ENCODE data around the gene KPNA6.

The KPNA6 gene

DNA sequence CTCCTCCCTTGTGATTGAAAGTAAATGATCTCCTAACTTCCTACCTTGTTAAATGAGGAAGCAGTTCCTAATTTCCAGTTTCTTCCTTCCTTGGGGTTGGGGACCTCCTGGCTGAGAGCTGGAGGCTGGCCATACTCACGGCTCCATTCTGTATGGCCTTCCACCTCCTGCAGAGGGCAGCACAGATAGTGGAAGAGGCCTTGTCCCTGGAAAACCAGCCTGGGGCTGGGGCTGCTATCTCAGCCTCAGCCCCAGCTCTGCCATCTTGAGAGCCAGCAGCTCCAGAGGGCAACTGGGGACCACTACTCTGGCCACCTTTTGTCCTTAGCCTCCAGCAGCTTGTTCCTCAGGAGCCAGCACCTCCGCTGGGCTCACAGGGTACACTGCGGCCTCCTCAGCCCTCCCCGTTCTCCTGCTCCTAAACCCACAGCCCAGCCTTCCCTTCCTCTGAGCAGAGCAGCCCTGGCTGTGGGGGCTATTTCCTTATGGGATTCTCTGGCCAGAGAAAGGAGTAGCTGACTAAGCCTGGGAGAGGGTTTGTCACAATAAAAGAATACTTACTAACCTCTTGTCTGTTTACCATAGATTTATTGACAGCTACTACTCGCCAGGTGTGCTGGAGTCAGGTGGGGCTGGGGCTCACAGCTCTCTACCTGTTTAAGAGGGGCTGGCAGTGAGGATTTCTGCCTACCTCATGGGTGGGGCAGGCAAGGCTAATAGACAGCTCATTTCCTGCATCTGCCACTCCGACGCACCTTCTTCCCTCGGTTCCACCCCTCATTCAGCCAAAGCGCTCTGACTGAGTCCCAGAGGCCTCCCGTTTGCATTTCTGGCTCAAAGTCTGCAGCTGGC is 108.0 kb downstream of the KPNA6 start:
- intact Hi-C loops (cut with micrococcal nuclease) = loop anchor here (5.0 to 10.0 kb wide), 2 partner anchors 159 to 196 kb away; no protein-coding TSS in a partner anchor
- H3K27me3 Mint-ChIP-seq = no peaks in the 10 kb centered on the region

GRCh38 chr1:32216566-32216965 is 108.7 kb downstream of the KPNA6 start:
- H3K4me3 Mint-ChIP-seq = no peak overlapping the region
- H3K9me3 Mint-ChIP-seq = no peaks in the 10 kb centered on the region
- H3K36me3 Mint-ChIP-seq (ENCODE audit: low read depth) = peaks cover 77% of the 10 kb centered on the region
- peaks cover 40% of the 10 kb centered on the region for H3K4me1 Mint-ChIP-seq (ENCODE audit: low read depth)
- H3K27ac Mint-ChIP-seq = peak overlapping the region; percentile 70
- intact Hi-C loops (cut with micrococcal nuclease) = loop anchor here (5.0 to 10.0 kb wide), 2 partner anchors 158 to 196 kb away; no protein-coding TSS in a partner anchor
- H3K27me3 Mint-ChIP-seq = no peaks in the 10 kb centered on the region

More for the DNA sequence above, 108.0 kb downstream of the KPNA6 start:
- H3K36me3 Mint-ChIP-seq (ENCODE audit: low read depth) = peaks cover 77% of the 10 kb centered on the region
- H3K4me3 Mint-ChIP-seq = no peak overlapping the region
- H3K27ac Mint-ChIP-seq = peak overlapping the region; percentile 70
- no peaks in the 10 kb centered on the region for H3K9me3 Mint-ChIP-seq
- peaks cover 33% of the 10 kb centered on the region for H3K4me1 Mint-ChIP-seq (ENCODE audit: low read depth)

- H3K4me1 Mint-ChIP-seq (ENCODE audit: low read depth) = peaks cover 58% of the 10 kb centered on the region
- H3K4me3 Mint-ChIP-seq = no peak overlapping the region
- no peaks in the 10 kb centered on the region for H3K27me3 Mint-ChIP-seq
- H3K27ac Mint-ChIP-seq = no peak overlapping the region
- H3K36me3 Mint-ChIP-seq (ENCODE audit: low read depth) = peaks cover 79% of the 10 kb centered on the region
- intact Hi-C loops (cut with micrococcal nuclease) = loop anchor here (5.0 to 10.0 kb wide), 2 partner anchors 156 to 193 kb away; no protein-coding TSS in a partner anchor
- H3K9me3 Mint-ChIP-seq = no peaks in the 10 kb centered on the region
These were observed 111.2 kb downstream of the KPNA6 start for GRCh38 chr1:32219022-32219421.

DNA sequence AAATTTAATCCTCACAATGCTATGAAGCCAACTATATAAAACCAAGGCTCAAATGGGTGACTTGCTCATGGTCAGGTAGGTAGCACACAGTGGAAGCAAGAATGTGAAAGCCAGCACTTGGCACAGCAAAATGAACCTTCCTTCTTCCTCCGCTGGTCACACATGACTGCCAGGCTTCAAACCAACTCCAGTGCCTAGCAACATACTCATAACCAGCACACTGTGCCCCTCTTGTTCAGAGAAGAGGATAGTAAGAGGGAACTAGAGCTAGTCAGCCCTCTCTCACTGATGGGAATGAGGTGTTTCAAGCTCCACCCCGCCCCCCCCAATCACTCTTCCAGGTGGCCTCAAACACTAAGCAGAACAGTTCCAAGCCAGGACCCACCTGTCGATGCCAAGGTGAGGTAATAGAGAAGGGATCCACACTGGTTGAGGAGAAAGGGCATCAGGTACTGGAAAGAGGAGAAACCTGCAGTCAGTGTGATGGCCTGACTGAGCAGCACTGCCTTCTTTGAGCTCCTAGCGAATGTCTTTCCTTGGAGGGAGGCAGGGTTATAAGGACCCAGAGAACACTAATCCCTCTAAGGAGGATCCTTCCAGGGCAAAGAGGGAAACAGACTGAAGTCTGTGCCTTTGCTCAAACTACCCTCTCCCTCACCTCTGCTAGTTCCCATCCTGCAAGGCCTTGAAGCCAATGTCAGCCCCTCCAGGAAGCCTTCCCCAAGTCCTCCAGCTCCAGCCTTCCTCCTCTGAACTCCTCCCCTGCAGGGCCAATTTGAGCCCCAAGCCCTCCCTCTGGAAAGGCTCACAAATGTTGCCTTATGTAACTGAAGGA is 113.1 kb downstream of the KPNA6 start:
- intact Hi-C loops (cut with micrococcal nuclease) = no loop called here
- Mint-ChIP-seq H3K36me3 (ENCODE audit: low read depth) (peaks cover 79% of the 10 kb centered on the region), H3K4me1 (ENCODE audit: low read depth) (peaks cover 51% of the 10 kb centered on the region), H3K4me3 (peak overlapping the region; percentile 96), H3K27me3 (no peaks in the 10 kb centered on the region), H3K27ac (peak overlapping the region; percentile 95), H3K9me3 (no peaks in the 10 kb centered on the region)

DNA sequence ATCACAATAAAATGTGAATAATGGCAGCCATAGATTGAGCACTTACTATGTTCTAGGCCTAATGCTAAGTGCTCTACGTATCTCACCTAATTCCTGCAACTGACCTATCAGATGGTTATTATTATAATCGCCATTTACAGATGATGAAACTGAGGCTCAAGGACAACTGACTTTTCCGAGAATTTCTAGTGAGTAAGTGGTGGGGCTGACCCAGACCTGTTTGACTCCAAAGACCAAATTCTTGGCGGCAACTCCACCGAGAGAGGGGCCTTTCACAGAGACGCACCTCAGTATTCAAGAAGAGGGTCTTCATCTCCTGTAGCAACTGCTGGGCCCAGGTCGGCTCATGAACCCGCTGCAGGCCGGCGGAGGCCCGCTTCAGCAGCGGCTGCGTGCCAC is 113.7 kb downstream of the KPNA6 start:
- intact Hi-C loops (cut with micrococcal nuclease) = no loop called here
- Mint-ChIP-seq H3K36me3 (ENCODE audit: low read depth) (peaks cover 79% of the 10 kb centered on the region), H3K4me1 (ENCODE audit: low read depth) (peaks cover 45% of the 10 kb centered on the region), H3K4me3 (peak overlapping the region; percentile 96), H3K27me3 (no peaks in the 10 kb centered on the region), H3K9me3 (no peaks in the 10 kb centered on the region), H3K27ac (peak overlapping the region; percentile 95)

- Mint-ChIP-seq H3K27me3 (no peaks in the 10 kb centered on the region), H3K36me3 (ENCODE audit: low read depth) (peaks cover 79% of the 10 kb centered on the region), H3K27ac (peak within 1 kb of the TSS; percentile 95), H3K9me3 (no peaks in the 10 kb centered on the region), H3K4me3 (peak within 1 kb of the TSS; percentile 96), H3K4me1 (ENCODE audit: low read depth) (peaks cover 39% of the 10 kb centered on the region)
- intact Hi-C loops (cut with micrococcal nuclease) = loop anchor here (2.0 kb wide), 1 partner anchor 19 kb away; no protein-coding TSS in a partner anchor
These were observed 114.3 kb downstream of the KPNA6 start, which contains the start of the genes EIF3I and TMEM234 for GRCh38 chr1:32221980-32222755. Gene EIF3I, plus strand, starts transcription at chr1:32222407. Its CDS starts 35 bp downstream, at chr1:32222442. Gene TMEM234, minus strand, starts transcription at chr1:32222353. Its CDS starts 31 bp downstream, at chr1:32222322.

DNA sequence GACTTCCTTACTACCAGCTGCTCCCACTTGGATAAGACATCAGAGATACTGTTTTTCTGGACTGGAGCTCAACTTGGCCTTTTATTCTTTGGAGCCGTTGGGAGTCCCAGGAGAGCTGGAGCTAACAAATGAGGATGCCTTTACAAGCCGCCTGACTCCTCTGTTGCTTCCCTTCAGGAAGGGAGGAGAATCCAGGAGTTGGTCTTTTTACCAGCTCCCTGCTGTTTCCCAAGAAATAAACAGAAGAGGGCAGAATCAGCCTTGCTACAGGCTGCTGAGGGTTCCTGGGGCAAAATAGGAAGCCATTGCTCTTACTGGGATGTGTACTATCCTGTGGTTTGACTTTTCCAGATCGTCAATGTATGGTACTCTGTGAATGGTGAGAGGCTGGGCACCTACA is 115.8 kb downstream of the KPNA6 start:
- H3K36me3 Mint-ChIP-seq (ENCODE audit: low read depth) = peaks cover 79% of the 10 kb centered on the region
- peak overlapping the region; percentile 95 for H3K27ac Mint-ChIP-seq
- H3K4me3 Mint-ChIP-seq = no peak overlapping the region
- peaks cover 35% of the 10 kb centered on the region for H3K4me1 Mint-ChIP-seq (ENCODE audit: low read depth)
- no peaks in the 10 kb centered on the region for H3K9me3 Mint-ChIP-seq
- intact Hi-C loops (cut with micrococcal nuclease) = loop anchor here (2.0 kb wide), 1 partner anchor 17 kb away; no protein-coding TSS in a partner anchor
- H3K27me3 Mint-ChIP-seq = no peaks in the 10 kb centered on the region

DNA sequence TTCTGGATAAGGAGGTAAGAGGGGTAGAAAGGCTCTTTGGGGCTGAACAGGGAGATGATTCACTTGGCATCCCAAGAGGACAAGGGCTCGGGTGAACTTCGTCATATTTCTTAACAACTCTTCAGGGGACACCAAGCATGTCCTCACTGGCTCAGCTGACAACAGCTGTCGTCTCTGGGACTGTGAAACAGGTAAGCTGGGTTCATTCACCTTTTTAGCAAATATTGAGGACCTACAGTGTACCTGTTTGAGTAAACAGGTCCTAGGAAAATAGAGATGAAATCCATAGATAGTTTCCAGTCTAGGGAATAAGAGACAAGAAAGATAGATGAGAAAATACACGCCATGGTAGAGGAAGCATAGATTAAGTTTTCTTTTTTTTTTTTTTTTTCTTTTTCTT is 116.4 kb downstream of the KPNA6 start:
- intact Hi-C loops (cut with micrococcal nuclease) = no loop called here
- H3K36me3 Mint-ChIP-seq (ENCODE audit: low read depth) = peaks cover 79% of the 10 kb centered on the region
- peaks cover 35% of the 10 kb centered on the region for H3K4me1 Mint-ChIP-seq (ENCODE audit: low read depth)
- peak overlapping the region; percentile 10 for H3K27ac Mint-ChIP-seq
- no peaks in the 10 kb centered on the region for H3K27me3 Mint-ChIP-seq
- no peak overlapping the region for H3K4me3 Mint-ChIP-seq
- no peaks in the 10 kb centered on the region for H3K9me3 Mint-ChIP-seq

All from dendritic cell treated with granulocyte-macrophage colony-stimulating factor and Interleukin-4, amounts not matched to agents 40 ng/mL and 50 ng/mL, for 4 days (primary cell).